AG09319 (cell line): Measurements from ENCODE around the gene SSBP2.
"Not testable (repeated sequence)": the region's sequence is repeated elsewhere in the genome, so short reads cannot be mapped to it uniquely, and the experiment has no call there.

Experiments used
- DNase-seq: peaks from one replicate; pipeline ENCODE4 v3.0.0-alpha.2; 2010; ENCODE audit warnings: low read depth; ENCODE audit errors: extremely low read depth
- TF ChIP-seq, protein P1 (sequence below): IDR thresholded peaks from 2 replicates; pipeline ENCODE4 v1.5.1; 2011; ENCODE audit warnings: low read depth, mild to moderate bottlenecking, inconsistent platforms, low read length, moderate library complexity

SSBP2 gene

DNA sequence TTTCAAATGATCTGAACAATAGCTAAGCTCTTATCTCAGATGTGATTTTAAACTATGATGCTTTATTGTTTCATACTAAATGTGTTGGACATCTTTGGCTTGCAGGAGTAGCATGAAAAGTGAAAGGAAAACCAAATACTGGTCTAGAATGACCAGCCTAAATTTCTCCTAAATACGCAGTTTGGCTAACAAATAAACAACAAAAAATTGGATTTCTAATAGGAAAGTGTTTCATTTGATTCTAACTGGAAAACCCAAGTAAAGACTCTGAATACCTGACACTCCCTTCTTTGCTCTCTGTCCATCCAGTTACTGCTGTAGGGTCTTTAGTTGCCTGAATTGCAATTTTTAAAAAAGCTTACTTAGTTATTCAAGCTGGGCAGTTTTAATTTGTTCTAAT lies 245.2 kb downstream of the SSBP2 start:
- DNase-seq: no peak
- TF ChIP-seq, protein P1, sequence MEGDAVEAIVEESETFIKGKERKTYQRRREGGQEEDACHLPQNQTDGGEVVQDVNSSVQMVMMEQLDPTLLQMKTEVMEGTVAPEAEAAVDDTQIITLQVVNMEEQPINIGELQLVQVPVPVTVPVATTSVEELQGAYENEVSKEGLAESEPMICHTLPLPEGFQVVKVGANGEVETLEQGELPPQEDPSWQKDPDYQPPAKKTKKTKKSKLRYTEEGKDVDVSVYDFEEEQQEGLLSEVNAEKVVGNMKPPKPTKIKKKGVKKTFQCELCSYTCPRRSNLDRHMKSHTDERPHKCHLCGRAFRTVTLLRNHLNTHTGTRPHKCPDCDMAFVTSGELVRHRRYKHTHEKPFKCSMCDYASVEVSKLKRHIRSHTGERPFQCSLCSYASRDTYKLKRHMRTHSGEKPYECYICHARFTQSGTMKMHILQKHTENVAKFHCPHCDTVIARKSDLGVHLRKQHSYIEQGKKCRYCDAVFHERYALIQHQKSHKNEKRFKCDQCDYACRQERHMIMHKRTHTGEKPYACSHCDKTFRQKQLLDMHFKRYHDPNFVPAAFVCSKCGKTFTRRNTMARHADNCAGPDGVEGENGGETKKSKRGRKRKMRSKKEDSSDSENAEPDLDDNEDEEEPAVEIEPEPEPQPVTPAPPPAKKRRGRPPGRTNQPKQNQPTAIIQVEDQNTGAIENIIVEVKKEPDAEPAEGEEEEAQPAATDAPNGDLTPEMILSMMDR: no peak

DNA sequence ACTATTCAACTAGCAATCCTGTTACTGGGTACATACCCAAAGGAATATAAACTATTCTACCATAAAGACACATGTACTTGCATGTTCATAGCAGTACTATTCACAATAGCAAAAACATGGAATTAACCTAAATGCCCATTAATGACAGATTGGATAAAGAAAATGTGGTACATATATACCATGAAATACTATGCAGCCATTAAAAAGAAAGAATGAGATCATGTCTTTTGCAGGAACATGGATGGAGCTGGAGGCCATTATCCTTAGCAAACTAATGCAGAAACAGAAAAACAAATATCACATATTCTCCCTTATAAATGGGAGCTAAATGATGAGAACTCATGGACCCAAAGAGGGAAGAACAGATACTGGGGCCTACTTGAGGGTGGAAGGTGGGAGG lies 247.3 kb downstream of the SSBP2 start:
- not testable (repeated sequence) for DNase-seq

DNA sequence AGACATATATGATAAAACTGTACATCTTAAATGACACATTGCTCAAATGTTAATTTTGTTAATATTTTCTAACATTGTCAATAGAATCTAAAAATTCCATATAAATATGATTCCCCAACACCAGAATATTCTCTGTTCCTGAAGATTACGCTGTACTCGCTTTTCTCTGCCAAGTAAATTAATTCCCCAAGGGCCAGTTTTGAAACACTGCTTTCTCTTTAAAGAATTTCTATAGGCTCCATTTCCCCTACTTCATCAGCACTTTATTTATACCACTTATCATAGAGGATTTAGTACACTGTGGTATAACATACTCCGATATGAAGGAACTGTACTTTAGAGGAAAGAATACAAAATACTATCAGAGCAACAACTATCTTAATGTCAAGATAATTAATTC lies 255.6 kb downstream of the SSBP2 start:
- TF ChIP-seq, protein P1: no peak
- no peak for DNase-seq

DNA sequence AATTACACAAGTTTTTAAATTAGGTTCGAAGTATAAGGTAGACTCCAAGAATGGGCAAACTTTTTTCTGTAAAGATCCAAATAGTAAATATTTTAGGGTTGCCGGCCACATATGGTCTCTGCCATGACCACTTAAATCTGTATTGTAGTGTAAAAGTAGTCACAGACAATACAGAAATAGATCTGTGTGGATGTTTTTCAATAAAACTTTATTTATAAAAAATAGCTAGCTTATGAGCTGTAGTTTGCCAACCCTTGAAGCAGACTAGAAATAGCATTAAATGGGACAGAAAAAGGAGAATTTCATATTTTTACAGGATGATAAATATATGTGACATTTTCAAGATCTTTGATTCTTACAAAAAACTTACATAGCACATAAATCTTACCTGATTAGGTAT lies 262.0 kb downstream of the SSBP2 start:
- DNase-seq: no peak
- TF ChIP-seq, protein P1: no peak

DNA sequence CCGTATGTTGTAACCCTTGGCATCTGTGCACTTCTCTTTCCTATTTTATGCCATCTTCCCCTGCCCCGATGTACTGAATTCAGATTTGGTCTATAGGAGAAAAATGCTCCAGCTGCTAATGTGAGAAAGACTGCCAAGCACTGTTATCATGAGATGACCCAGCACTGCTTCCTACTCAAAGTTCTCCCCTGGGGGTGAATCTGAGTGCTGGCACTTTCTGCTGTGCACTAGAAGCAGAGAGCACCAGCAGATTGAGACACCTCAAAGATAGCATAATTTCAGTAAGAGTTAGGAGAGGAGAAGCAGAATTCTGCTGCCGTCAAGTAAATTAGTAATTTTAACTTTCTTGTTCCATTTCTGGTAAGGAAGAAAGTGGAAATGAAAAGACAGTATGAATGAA lies 264.2 kb downstream of the SSBP2 start:
- DNase-seq: no peak
- TF ChIP-seq, protein P1: no peak

DNA sequence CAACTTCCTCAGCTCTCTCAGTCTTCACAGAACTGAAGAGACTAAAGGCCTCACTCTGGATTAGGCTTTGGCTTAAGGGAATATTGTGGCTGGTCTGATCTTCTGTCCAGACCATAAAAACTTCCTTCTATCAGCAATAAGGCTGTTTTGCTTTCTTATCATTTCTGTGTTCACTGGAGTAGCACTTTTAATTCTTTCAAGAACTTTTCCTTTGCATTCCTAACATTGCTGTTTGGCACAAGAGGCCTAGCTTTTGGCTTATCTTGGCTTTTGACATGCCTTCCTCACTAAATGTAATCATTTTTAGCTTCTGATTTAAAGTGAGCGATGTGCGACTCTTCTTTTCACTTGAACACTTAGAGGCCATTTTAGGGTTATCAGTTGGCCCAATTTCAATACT lies 268.3 kb downstream of the SSBP2 start:
- TF ChIP-seq, protein P1: no peak

DNA sequence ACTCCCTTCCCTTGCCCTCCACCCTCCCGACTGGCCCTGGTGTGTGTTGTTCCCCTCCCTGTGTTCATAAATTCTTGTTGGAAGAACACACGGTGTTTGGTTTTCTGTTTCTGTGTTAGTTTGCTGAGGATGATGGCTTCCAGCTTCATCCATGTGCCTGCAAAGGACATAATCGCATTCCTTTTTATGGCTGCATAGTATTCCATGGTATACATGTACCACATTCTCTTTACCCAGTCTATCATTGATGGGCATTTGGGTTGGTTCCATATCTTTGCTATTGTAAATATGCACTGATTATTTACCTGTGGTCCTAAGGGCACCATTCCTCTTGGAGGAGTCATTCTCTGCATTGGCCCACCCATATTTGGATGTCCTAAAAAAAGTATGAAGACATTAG lies 277.5 kb downstream of the SSBP2 start:
- DNase-seq: not testable (repeated sequence)

More for the DNA sequence above, 268.3 kb downstream of the SSBP2 start:
- DNase-seq: no peak

DNA sequence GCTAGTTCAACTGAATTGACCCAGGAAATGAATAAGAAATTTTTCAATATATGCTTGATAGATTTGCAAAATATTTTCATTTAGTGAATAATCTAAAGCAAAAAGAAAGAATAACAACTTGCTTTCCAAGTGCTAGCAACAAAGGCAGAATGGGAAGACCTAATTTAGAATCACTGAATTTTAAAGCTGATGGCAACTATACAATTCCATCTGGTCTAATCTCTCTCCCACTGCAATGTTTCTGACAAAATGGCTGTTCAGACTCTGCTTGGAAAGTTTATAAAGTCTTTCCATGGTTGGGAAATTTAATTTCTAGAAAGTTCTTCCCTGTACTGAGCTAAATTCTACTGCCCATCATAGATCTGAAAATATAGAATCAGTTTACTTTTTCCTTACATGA lies 281.2 kb downstream of the SSBP2 start:
- no peak for DNase-seq

More for the DNA sequence above, 281.2 kb downstream of the SSBP2 start:
- TF ChIP-seq, protein P1: no peak
